Lower leg skin (tissue), 4 donors: ENCODE measurements around the gene NBAS. TPM values are rescaled to one million over a fixed set of nuclear protein-coding genes. Genes with fewer than 3 reads are reported as not detected.

Experiments
- DNase-seq, 2 donors: peaks; one replicate each; pipeline ENCODE4 v3.0.0-alpha.2; 2019; ENCODE audit warnings: low spot score in 2 of 2
- H3K4me3 ChIP-seq: fragments of 200-600 bp; sonication (generic); 2 replicates; pipeline ENCODE4 v1.5.1; 2017; ENCODE audit warnings: mild to moderate bottlenecking, low read depth; ENCODE audit not compliant: poor library complexity, severe bottlenecking
- POLR2A ChIP-seq, 2 donors: fragments of 450-650 bp; IDR thresholded peaks; one replicate each; pipeline ENCODE4 v1.6.1; 2016 to 2017; ENCODE audit warnings: antibody characterized with exemption in 2 of 2, mild to moderate bottlenecking in 1 of 2, moderate library complexity in 1 of 2
- WGBS, 2 donors: methylation state at CpG; one replicate each; pipeline ENCODE4 v1.1.5; 2018; 5-methylcytosine and 5-hydroxymethylcytosine counted together
- intact Hi-C: fragments of 100-400 bp; cut with DNase I; formaldehyde crosslinking; loops from one replicate; pipeline ENCODE4 v1.15.0; 2023; ENCODE audit warnings: low total_unique reads
- total RNA-seq, 4 donors: library from RNA; depleted of rRNA; stranded (reverse); fragments of >200 nt; gene quantifications; one replicate each; pipeline ENCODE4 v1.1.0, GENCODE V29; 2016
- TF ChIP-seq, protein P1 (sequence below), 3 donors: fragments of 450-650 bp; IDR thresholded peaks; one replicate each; pipeline ENCODE4 v1.5.1; 2016; ENCODE audit warnings: antibody characterized with exemption in 3 of 3, mild to moderate bottlenecking in 3 of 3, moderate library complexity in 2 of 3

The NBAS gene
- total RNA-seq, 4 donors from 2014 or later, result 26.6 to 40.2 (median 38.3) TPM

GRCh38 chr2:15388406-15389325 lies 172.5 kb downstream of the NBAS start:
- no peak for DNase-seq
- TF ChIP-seq, protein P1, sequence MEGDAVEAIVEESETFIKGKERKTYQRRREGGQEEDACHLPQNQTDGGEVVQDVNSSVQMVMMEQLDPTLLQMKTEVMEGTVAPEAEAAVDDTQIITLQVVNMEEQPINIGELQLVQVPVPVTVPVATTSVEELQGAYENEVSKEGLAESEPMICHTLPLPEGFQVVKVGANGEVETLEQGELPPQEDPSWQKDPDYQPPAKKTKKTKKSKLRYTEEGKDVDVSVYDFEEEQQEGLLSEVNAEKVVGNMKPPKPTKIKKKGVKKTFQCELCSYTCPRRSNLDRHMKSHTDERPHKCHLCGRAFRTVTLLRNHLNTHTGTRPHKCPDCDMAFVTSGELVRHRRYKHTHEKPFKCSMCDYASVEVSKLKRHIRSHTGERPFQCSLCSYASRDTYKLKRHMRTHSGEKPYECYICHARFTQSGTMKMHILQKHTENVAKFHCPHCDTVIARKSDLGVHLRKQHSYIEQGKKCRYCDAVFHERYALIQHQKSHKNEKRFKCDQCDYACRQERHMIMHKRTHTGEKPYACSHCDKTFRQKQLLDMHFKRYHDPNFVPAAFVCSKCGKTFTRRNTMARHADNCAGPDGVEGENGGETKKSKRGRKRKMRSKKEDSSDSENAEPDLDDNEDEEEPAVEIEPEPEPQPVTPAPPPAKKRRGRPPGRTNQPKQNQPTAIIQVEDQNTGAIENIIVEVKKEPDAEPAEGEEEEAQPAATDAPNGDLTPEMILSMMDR (IDR thresholded peaks at IDR 0.05), result no peak
- TF ChIP-seq POLR2A (IDR thresholded peaks at IDR 0.05), result no peak
- 91 to 92% methylated on average over 5 of the region's 5 CpGs for WGBS, 2 donors
- no peak overlapping the region for H3K4me3 ChIP-seq
- intact Hi-C loops, result no loop called here

- H3K4me3 ChIP-seq, result no peak overlapping the region
- TF ChIP-seq POLR2A (IDR thresholded peaks at IDR 0.05), result no peak
- TF ChIP-seq, protein P1 (IDR thresholded peaks at IDR 0.05), result no peak
- no peak for DNase-seq
- intact Hi-C loops, result no loop called here
- 75 to 94% methylated on average over 1 of the region's 1 CpG for WGBS, 2 donors
Measured at GRCh38 chr2:15385184-15385583, 175.9 kb downstream of the NBAS start.

DNA sequence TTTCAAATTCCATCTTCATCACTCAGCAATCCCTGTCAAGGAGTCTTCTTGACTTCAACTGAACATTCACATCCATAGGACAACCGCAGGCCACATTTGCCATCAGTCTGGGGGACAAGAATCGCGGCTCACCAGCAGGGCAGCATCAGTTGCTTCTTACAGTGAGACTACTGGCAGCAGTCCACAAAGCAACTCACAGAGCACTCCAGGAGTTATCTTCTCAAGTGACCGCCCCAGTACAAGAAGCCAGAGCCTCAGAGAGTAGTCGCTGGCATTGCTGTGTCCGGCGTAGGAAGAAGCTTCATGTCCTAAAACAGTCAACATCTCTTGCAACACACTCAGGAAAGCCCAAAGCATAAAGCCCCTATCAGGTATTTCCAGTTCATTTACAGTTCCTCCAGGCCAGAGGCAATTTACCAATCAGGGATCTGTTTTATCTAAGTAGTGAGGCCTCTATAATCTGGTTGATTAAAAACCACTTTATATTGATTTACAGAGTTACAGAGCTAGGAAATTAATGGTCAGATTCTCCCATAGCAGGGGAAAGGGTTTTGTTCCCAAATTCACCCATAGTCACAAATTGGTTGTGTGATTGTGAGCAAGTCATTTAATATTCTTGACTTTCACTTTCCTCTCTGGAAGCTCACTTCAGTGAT lies 177.3 kb downstream of the NBAS start:
- no peak overlapping the region for H3K4me3 ChIP-seq
- 93 to 97% methylated on average over 7 of the region's 7 CpGs for WGBS, 2 donors
- intact Hi-C loops, result no loop called here
- DNase-seq, result no peak
- TF ChIP-seq, protein P1 (IDR thresholded peaks at IDR 0.05), result no peak
- TF ChIP-seq POLR2A (IDR thresholded peaks at IDR 0.05), result no peak

GRCh38 chr2:15378148-15378908 lies 182.8 kb downstream of the NBAS start:
- WGBS, 2 donors, result 79 to 86% methylated on average over 6 of the region's 6 CpGs
- no peak for DNase-seq
- H3K4me3 ChIP-seq, result no peak overlapping the region
- intact Hi-C loops, result no loop called here
- TF ChIP-seq POLR2A (IDR thresholded peaks at IDR 0.05), result no peak
- TF ChIP-seq, protein P1 (IDR thresholded peaks at IDR 0.05), result no peak

- intact Hi-C loops, result no loop called here
- TF ChIP-seq, protein P1 (IDR thresholded peaks at IDR 0.05), result no peak
- TF ChIP-seq POLR2A (IDR thresholded peaks at IDR 0.05), result no peak
- no peak for DNase-seq
- no peak overlapping the region for H3K4me3 ChIP-seq
Measured at GRCh38 chr2:15377202-15377601, 183.9 kb downstream of the NBAS start.
